Retinal pigment epithelial cell (primary cell): Measurements from ENCODE around the gene SMARCAL1.

Experiments
- DNase-seq: peaks from one replicate; pipeline ENCODE4 v3.0.0-alpha.2; 2010; ENCODE audit warnings: low read depth
- H3K4me3 ChIP-seq: 2 replicates; pipeline ENCODE4 v1.5.1; 2011; ENCODE audit warnings: mild to moderate bottlenecking, low read length, control low read depth, moderate library complexity
- CTCF ChIP-seq: conservative IDR thresholded peaks from 2 replicates; pipeline ENCODE4 v1.5.1; 2011; ENCODE audit warnings: low read depth, low read length, control low read depth, inconsistent platforms

Gene SMARCAL1

GRCh38 chr2:216485237-216485636, 73.0 kb downstream of the SMARCAL1 start:
- TF ChIP-seq CTCF, result no peak
- no peak for DNase-seq
- no peak overlapping the region for H3K4me3 ChIP-seq

- DNase-seq, result no peak
- H3K4me3 ChIP-seq, result no peak overlapping the region
- no peak for TF ChIP-seq CTCF
Measured at GRCh38 chr2:216485745-216486144, 73.5 kb downstream of the SMARCAL1 start.

GRCh38 chr2:216486271-216486670, 74.0 kb downstream of the SMARCAL1 start:
- no peak for TF ChIP-seq CTCF
- H3K4me3 ChIP-seq, result no peak overlapping the region
- DNase-seq, result no peak

- no peak for TF ChIP-seq CTCF
- no peak overlapping the region for H3K4me3 ChIP-seq
- no peak for DNase-seq
Measured at GRCh38 chr2:216486708-216487107, 74.4 kb downstream of the SMARCAL1 start.

GRCh38 chr2:216490061-216490460, 77.8 kb downstream of the SMARCAL1 start:
- no peak overlapping the region for H3K4me3 ChIP-seq
- no peak for DNase-seq
- no peak for TF ChIP-seq CTCF

- no peak overlapping the region for H3K4me3 ChIP-seq
- no peak for TF ChIP-seq CTCF
- no peak for DNase-seq
Measured at GRCh38 chr2:216491793-216492596, 79.7 kb downstream of the SMARCAL1 start.
